HepG2 (cell line): Measurements from ENCODE around the gene CIAO3. TPM values are rescaled to one million over a fixed set of nuclear protein-coding genes. Genes with fewer than 3 reads are reported as not detected.

Experiments used
- ATAC-seq: fragments of 200-7000 bp; cut with Tn5 transposase; 3 replicates; pipeline ENCODE4 v1.9.1; 2020; ENCODE audit warnings: mild to moderate bottlenecking, moderate library complexity
- BruUV-seq: library from RNA; stranded (reverse); fragments of 400-500 nt; replicated peaks from 2 replicates; lab custom pipeline; 2021; lab: Mats Ljungman, UMichigan
- CTCF ChIA-PET: fragments of 300-600 bp; formaldehyde crosslinking; extraction: SDS; loops from one replicate; lab custom pipeline; 2021; ENCODE audit warnings: low total read pairs, inconsistent platforms, low intra/inter-chr PET ratio; lab: Yijun Ruan, JAX
- POLR2A ChIA-PET: fragments of 350-600 bp; sonication (Branson Sonifier 250); formaldehyde crosslinking; loops from one replicate; lab custom pipeline; 2020; ENCODE audit warnings: antibody characterized with exemption, inconsistent platforms; lab: Yijun Ruan, JAX
- DNase-seq: peaks from one replicate; pipeline ENCODE4 v3.0.0-alpha.2; 2015; ENCODE audit warnings: low spot score
- FAIRE-seq: peaks from 3 replicates; lab custom pipeline; 2011; peaks lifted over from hg19 to GRCh38; lab: Jason Lieb, UNC
- H2AFZ ChIP-seq: one replicate; pipeline ENCODE4 v1.6.1; 2011; ENCODE audit warnings: low read length, inconsistent platforms
- H3K27ac ChIP-seq: fragments of 300-600 bp; 3 replicates; pipeline ENCODE4 v1.8.0; 2011; ENCODE audit warnings: mixed run types, mild to moderate bottlenecking, mixed read lengths, low read length, inconsistent platforms; ENCODE audit not compliant: insufficient read depth; ENCODE audit errors: extremely low read length
- H3K27me3 ChIP-seq, 2 experiments: fragments of 200-600 bp in 1 of 2; 2 replicates in 1 of 2; 3 replicates in 1 of 2; pipeline versions ENCODE4 v1.6.0 to v1.8.0; 2011; ENCODE audit warnings: low read length in 2 of 2, mild to moderate bottlenecking in 2 of 2, moderate library complexity in 2 of 2, inconsistent platforms in 1 of 2; ENCODE audit not compliant: insufficient read depth in 2 of 2, control insufficient read depth in 1 of 2
- H3K36me3 ChIP-seq, 2 experiments: fragments of 200-600 bp in 1 of 2; replicated peaks in 1 of 2; 2 replicates in 1 of 2; 3 replicates in 1 of 2; pipeline versions ENCODE4 v1.5.1 to v1.8.0; 2011; ENCODE audit warnings: low read length in 2 of 2, inconsistent platforms in 1 of 2; ENCODE audit not compliant: insufficient read depth in 2 of 2, control insufficient read depth in 1 of 2
- H3K4me1 ChIP-seq: 2 replicates; pipeline ENCODE4 v1.5.1; 2012; ENCODE audit warnings: low read length, inconsistent platforms; ENCODE audit not compliant: insufficient read depth
- H3K4me2 ChIP-seq: 2 replicates; pipeline ENCODE4 v1.6.0; 2011; ENCODE audit warnings: low read depth, low read length, inconsistent platforms
- H3K4me3 ChIP-seq, 3 experiments: fragments of 200-600 bp in 1 of 3; sonication (generic), shearing (Covaris generic) in 1 of 3; replicated peaks in 1 of 3; 2 replicates each; pipeline ENCODE4 v1.5.1; 2011 to 2016; ENCODE audit warnings: low read length in 3 of 3, inconsistent platforms in 2 of 3, low read depth in 2 of 3, mild to moderate bottlenecking in 2 of 3, control low read depth in 1 of 3, mixed read lengths in 1 of 3; ENCODE audit not compliant: insufficient read depth in 1 of 3
- H3K79me2 ChIP-seq: one replicate; pipeline ENCODE4 v1.6.1; 2011; ENCODE audit warnings: low read length, inconsistent platforms; ENCODE audit not compliant: insufficient read depth
- H3K9ac ChIP-seq: 2 replicates; pipeline ENCODE4 v1.6.0; 2011; ENCODE audit warnings: mild to moderate bottlenecking, low read depth, low read length, inconsistent platforms; ENCODE audit not compliant: insufficient read depth
- H3K9me3 ChIP-seq: 2 replicates; pipeline ENCODE4 v1.5.1; 2012; ENCODE audit warnings: mild to moderate bottlenecking, low read length
- H4K20me1 ChIP-seq: 2 replicates; pipeline ENCODE4 v1.6.0; 2011; ENCODE audit warnings: inconsistent platforms, mild to moderate bottlenecking, low read length, moderate library complexity; ENCODE audit not compliant: insufficient read depth
- KDM2A ChIP-seq: sonication (generic); formaldehyde crosslinking; IDR thresholded peaks from 2 replicates; pipeline ENCODE4 v1.4.0; 2020; ENCODE audit warnings: low read depth, missing genetic modification reagents, borderline replicate concordance
- KDM5A ChIP-seq: fragments of 200-600 bp; sonication (generic); IDR thresholded peaks from 2 replicates; pipeline ENCODE4 v1.7.0; 2018; ENCODE audit warnings: antibody characterized with exemption, mild to moderate bottlenecking, low read length, borderline replicate concordance
- KLF15 ChIP-seq: sonication (generic); formaldehyde crosslinking; IDR thresholded peaks from 2 replicates; pipeline ENCODE4 v1.8.1; 2023; ENCODE audit warnings: borderline replicate concordance, mild to moderate bottlenecking, inconsistent platforms, missing genetic modification reagents, mixed read lengths
- LCORL ChIP-seq, 2 experiments: fragments of 450-650 bp in 1 of 2; sonication (generic) in 1 of 2; formaldehyde crosslinking in 1 of 2; IDR thresholded peaks; 2 replicates each; pipeline versions ENCODE4 v1.5.0 to v1.6.1; 2017 to 2020; ENCODE audit warnings: antibody characterized with exemption in 1 of 2, missing genetic modification reagents in 1 of 2
- MIXL1 ChIP-seq: IDR thresholded peaks from 2 replicates; pipeline ENCODE4 v1.6.1; 2016
- MLX ChIP-seq: IDR thresholded peaks from 2 replicates; pipeline ENCODE4 v1.6.1; 2016
- NFKBIZ ChIP-seq: IDR thresholded peaks from 2 replicates; pipeline ENCODE4 v1.6.1; 2018; ENCODE audit warnings: missing genetic modification reagents, missing compliant biosample characterization
- REL ChIP-seq: sonication (generic); formaldehyde crosslinking; conservative IDR thresholded peaks from 2 replicates; pipeline ENCODE4 v1.8.0; 2022; ENCODE audit warnings: mild to moderate bottlenecking, missing genetic modification reagents, moderate library complexity
- RFX1 ChIP-seq: fragments of 450-650 bp; IDR thresholded peaks from 2 replicates; pipeline ENCODE4 v1.6.1; 2017
- RXRA ChIP-seq: sonication (generic); formaldehyde crosslinking; IDR thresholded peaks from 2 replicates; pipeline ENCODE4 v1.5.1; 2020; ENCODE audit warnings: missing genetic modification reagents
- ZC3H13 ChIP-seq: sonication (generic); formaldehyde crosslinking; IDR thresholded peaks from 2 replicates; pipeline ENCODE4 v1.8.1; 2023; ENCODE audit warnings: mild to moderate bottlenecking, missing genetic modification reagents, moderate library complexity
- ZFP91 ChIP-seq: sonication (generic); formaldehyde crosslinking; IDR thresholded peaks from 2 replicates; pipeline ENCODE4 v1.9.0; 2022; ENCODE audit warnings: missing genetic modification reagents, mild to moderate bottlenecking, borderline replicate concordance
- ZNF10 ChIP-seq: sonication (generic); formaldehyde crosslinking; IDR thresholded peaks from 2 replicates; pipeline ENCODE4 v1.4.0; 2020; ENCODE audit warnings: mild to moderate bottlenecking, low read depth, missing genetic modification reagents, borderline replicate concordance
- ZNF333 ChIP-seq: sonication (generic); formaldehyde crosslinking; IDR thresholded peaks from 2 replicates; pipeline ENCODE4 v1.4.0; 2020; ENCODE audit warnings: mild to moderate bottlenecking, missing genetic modification reagents, borderline replicate concordance
- ZNF552 ChIP-seq: sonication (generic); formaldehyde crosslinking; IDR thresholded peaks from 2 replicates; pipeline ENCODE4 v1.9.0; 2022; ENCODE audit warnings: missing genetic modification reagents, mild to moderate bottlenecking, borderline replicate concordance
- ZNF672 ChIP-seq: sonication (generic); formaldehyde crosslinking; IDR thresholded peaks from 2 replicates; pipeline ENCODE4 v1.8.1; 2022; ENCODE audit warnings: missing genetic modification reagents
- ZUFSP ChIP-seq: sonication (generic); formaldehyde crosslinking; IDR thresholded peaks from 2 replicates; pipeline ENCODE4 v1.9.0; 2021; ENCODE audit warnings: missing genetic modification reagents, mild to moderate bottlenecking, borderline replicate concordance
- WGBS: methylation state at CpG from one replicate; pipeline ENCODE4 v1.1.6; 2017; ENCODE audit warnings: low lambda C conversion rate; 5-methylcytosine and 5-hydroxymethylcytosine counted together
- in situ Hi-C: cut with HindIII; loops from 2 replicates; pipeline ENCODE4 v1.10.0; 2017; ENCODE audit warnings: low pct_unique_long_range_greater_than_20kb; ENCODE audit not compliant: extremely low pct_ligation_motif_present
- intact Hi-C: fragments of 100-400 bp; cut with micrococcal nuclease; formaldehyde crosslinking; loops from one replicate; pipeline ENCODE4 v1.10.0; 2022; ENCODE audit not compliant: unreplicated experiment
- polyA plus RNA-seq, 8 experiments: library from polyadenylated mRNA; depleted of rRNA in 3 of 8; stranded (reverse) in 7 of 8; unstranded in 1 of 8; fragments of >200 nt; fragmentation: Illumina TruSeq in 4 of 8; extraction: Trizol in 4 of 8; gene quantifications; 2 replicates each; pipeline versions ENCODE4 v1.2.1 to v1.2.3, GENCODE V29; 2011 to 2016; ENCODE audit warnings: low read depth in 4 of 8, missing spikeins in 1 of 8, mixed read lengths in 1 of 8; ENCODE audit not compliant: insufficient read depth in 1 of 8
- total RNA-seq, 5 experiments: library from RNA; depleted of rRNA; stranded (reverse); fragments of >200 nt; fragmentation: Illumina TruSeq; extraction: Trizol; gene quantifications; 2 replicates each; pipeline ENCODE4 v1.2.3, GENCODE V29; 2016; ENCODE audit warnings: low read depth in 1 of 5

CIAO3 gene
- total and polyA plus RNA-seq, 2 of the 13 experiments (the other 11 are each of a cell fraction or from before 2014, with no cell fraction given), result 21.7 to 25.0 TPM

GRCh38 chr16:720990-721764, 19.6 kb downstream of the CIAO3 start, which contains the start of gene ANTKMT (continued):
- TF ChIP-seq ZNF552 (CRISPR knock-in tag), result 0 out of 2 replicates have a peak, but pooled peaks have one; percentile 63

DNA sequence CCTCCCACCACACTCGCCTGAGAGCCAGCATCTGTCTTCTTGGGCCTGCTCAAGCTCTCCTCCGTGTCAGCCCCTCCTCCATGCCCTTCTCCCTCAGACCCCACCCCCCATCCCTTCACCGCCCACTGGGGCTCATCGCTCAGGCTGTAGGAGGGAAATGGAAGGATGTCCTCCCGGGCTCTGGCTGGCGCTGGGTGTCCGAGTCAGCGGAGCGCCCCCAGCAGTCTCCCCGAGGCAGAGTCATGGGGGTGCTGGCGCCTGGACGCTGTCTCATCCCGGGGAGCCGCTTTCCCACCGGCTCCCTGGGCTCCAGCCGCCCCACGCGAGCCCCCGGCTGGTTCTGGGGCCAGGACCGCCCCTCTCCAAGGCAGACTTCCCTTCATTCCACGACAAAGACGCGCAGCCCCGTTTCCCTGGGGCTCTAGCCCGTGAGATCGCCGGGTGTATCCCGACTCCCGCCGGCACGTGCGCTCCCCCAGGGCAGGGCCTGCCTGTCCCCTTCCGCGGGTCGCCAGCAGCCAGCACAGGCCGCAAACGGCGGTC, 20.3 kb downstream of the CIAO3 start:
- Histone ChIP-seq H3K4me2 (peak overlapping the region; percentile 100), H4K20me1 (peaks cover 5% of the 10 kb centered on the region), H3K9ac (peak overlapping the region; percentile 88), H3K79me2 (peaks cover 3% of the 10 kb centered on the region), H3K9me3 (no peaks in the 10 kb centered on the region), H3K27me3 (no peaks in the 10 kb centered on the region), H3K4me3 (peak overlapping the region; percentile 77 to 95 (median 85)), H3K4me1 (peaks cover 38% of the 10 kb centered on the region), H2AFZ (no peak overlapping the region), H3K36me3 (no peaks in the 10 kb centered on the region), H3K27ac (peak overlapping the region; percentile 88)
- ATAC-seq, result peak; percentile 8
- intact Hi-C loops (no loop called here), in situ Hi-C loops (no loop called here)
- ChIA-PET POLR2A (interaction anchor here (0.9 to 2.5 kb wide), 15 partner anchors 8 to 184 kb away, joined by 3 to 22 read pairs (median 7); partner anchors contain the start of genes CHTF18, CIAO3, MSLN and RHBDL1), CTCF (no interaction called here)
- WGBS, result 0% methylated on average over 4 of the region's 38 CpGs
- BruUV-seq, result no TSS peak
- no peak for DNase-seq
- no peak for FAIRE-seq
- TF ChIP-seq REL (CRISPR knock-in tag), result 0 out of 2 replicates have a peak, but pooled peaks have one; percentile 30
- no peak for TF ChIP-seq ZUFSP
- no peak for TF ChIP-seq MIXL1 (CRISPR knock-in tag)
- no peak for TF ChIP-seq MLX
- no peak for TF ChIP-seq KDM5A
- TF ChIP-seq RFX1, result no peak
- TF ChIP-seq ZNF333, result peak; percentile 39; the same call in 1 of the 2 replicates
- 0 out of 2 replicates have a peak, but pooled peaks have one; percentile 28 for TF ChIP-seq RXRA (CRISPR knock-in tag)
- TF ChIP-seq ZNF10 (CRISPR knock-in tag), result no peak
- TF ChIP-seq ZC3H13 (CRISPR knock-in tag), result peak; percentile 80
- TF ChIP-seq LCORL (IDR thresholded peaks at IDR 0.05), result no peak
- TF ChIP-seq LCORL (CRISPR knock-in tag; IDR thresholded peaks at IDR 0.05), result peak; percentile 50; the same call in 1 of the 2 replicates
- TF ChIP-seq KDM2A (CRISPR knock-in tag), result peak; percentile 79
- 0 out of 2 replicates have a peak, but pooled peaks have one; percentile 37 for TF ChIP-seq ZFP91
- 0 out of 2 replicates have a peak, but pooled peaks have one; percentile 62 for TF ChIP-seq NFKBIZ (CRISPR knock-in tag)
- 0 out of 2 replicates have a peak, but pooled peaks have one; percentile 37 for TF ChIP-seq KLF15 (CRISPR knock-in tag)
- TF ChIP-seq ZNF672 (CRISPR knock-in tag), result peak; percentile 72; the same call in 1 of the 2 replicates
